HG03280 (cell line): ENCODE results near the gene NXT1.
"Not testable (repeated sequence)": the region's sequence is repeated elsewhere in the genome, so short reads cannot be mapped to it uniquely, and the experiment has no call there.

ENCODE experiments used
- ATAC-seq: cut with Tn5 transposase; IDR thresholded peaks from one replicate; pipeline ENCODE4 v1.9.1; 2021; ENCODE audit warnings: mild to moderate bottlenecking, moderate library complexity; ENCODE audit not compliant: unreplicated experiment

Gene NXT1

DNA sequence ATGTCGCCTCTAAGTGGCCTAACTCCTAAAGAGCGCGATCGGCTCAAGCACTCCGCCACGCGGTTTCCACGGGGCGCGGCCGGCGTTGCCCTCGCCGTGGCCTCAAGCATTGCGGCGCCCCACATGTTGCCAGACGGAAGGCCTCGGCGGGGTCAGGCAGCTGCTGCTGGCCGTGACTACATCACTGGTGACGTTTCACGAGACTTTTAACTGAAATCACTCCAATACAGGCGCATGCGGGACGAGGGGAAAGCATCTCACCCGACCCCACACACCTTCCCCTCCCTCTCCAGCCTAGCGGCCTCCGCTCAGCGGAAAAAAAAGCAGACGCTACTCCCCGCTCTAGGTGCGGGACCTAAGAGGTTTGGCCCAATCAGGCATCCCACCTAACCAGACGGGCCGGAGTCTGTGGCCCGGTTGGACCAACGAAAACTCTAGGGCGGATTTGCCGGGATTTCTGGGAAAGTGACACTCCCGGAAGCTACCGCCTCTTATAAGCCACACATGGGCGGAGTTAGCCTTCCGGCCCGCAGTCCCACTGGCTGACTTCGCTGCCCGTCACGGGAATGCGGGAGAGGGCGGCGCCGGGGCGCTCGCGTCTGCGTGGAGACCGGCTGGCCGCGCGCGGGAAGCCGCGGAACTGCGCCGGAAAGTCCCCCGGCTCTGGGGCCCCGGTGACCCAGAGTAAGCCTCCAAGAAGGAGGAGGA is at the start of gene NXT1:
NXT1 (plus strand) TSS at position 596 of the 708 bp plus-strand sequence. CDS start 3,251 bp downstream, outside the sequence.
- peak; percentile 85 for ATAC-seq

DNA sequence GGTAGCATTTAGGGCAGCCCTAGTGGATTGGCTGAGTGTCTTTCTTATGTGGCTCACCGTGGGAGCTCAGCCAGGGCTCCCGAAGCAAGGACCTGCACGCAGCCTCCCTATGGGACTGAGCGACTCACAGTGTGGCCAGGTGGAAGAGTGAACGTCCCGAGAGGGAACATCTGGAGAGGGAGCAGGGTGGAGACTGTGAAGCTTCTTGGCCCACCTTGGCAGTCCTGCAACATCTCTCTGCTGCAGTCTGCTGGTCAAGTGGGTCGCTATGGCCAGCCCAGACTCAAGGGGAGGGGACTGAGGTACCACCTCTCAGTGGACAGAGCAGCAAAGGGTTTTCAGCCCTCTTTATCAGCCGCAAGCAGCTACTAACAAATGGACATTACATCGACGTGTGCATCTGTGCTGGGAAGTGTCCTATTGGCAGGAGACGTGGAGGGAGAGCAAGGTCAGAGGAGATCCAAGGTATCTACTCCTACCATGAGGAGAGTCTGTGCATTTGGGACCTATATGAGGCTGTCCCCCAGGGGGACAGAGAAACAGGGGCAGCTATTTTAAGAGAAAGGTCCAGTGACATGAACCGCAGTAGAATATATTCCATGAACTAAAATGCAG is 49.0 kb upstream of the NXT1 start:
- no peak for ATAC-seq

DNA sequence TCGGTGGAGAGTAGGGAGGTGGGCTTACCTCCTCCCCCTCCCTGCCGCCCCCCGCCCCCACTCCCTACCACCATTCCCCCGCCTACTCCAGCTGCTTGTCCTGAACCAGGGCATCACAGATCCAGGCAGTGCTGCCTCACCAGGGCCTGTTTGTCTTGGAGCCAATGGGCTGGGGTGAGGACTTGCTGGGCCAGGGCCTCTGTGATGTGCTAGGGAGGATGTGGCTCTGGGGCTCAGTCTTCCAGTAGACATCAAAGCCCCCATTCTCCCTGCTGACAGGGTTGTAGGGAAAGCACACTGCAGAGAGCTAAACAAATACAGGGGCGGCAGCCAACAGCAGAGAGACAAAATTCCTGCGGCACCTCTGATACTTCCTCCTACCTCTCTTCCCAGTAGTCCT is 48.2 kb upstream of the NXT1 start:
- no peak for ATAC-seq

DNA sequence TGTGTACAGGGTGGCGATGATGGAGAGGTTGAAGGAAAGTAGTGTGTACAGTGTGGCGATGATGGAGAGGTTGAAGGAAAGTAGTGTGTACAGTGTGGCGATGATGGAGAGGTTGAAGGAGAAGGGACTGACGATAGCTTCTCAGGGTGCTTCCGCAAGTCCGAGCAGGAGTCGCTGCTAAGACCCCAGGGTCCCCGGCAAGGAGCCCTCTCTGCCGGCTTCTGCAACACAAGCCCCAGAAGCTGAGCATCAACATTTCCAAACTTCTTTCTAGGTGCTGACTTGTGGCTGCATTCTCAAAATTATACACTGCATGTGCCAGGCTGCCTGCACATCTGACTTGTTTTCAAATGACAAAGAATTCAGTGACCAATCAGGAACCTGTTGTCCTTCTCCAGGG is 47.8 kb upstream of the NXT1 start:
- no peak for ATAC-seq

DNA sequence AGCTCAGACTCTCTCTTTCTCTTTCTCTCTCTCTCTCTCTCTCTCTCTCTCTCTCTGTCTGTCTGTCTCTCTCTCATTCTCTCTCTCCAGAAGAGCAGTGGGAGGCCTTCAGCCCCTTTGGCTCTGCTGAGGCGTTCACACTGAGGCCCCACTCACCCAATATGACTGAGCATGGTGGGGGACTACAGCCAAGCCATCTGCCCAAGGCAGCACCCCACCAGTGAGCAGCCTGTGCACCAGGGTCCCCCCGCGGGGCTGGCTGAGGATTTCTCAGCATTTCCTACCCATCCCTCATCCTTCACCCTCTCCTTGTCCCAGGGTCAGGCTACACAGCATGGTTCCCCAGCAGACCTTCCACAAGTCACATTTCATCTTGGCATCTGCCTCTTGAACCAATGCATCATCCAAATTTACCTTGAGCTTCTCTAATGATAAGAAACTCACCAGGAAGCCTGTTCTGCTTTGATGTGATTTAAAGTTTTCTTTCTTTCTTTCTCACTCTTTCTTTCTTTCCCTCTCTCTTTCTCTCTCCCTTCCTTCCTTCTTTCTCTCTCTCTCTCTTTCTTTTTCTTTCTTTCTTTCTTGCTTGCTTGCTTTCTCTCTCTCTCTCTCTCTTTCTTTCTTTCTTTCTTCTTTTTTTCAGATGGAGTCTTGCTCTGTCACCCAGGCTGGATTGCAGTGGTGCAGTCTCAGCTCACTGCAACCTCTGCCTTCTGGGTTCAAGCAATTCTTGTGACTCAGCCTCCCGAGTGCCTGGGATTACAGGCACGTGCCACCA is 47.1 kb upstream of the NXT1 start:
- no peak for ATAC-seq

DNA sequence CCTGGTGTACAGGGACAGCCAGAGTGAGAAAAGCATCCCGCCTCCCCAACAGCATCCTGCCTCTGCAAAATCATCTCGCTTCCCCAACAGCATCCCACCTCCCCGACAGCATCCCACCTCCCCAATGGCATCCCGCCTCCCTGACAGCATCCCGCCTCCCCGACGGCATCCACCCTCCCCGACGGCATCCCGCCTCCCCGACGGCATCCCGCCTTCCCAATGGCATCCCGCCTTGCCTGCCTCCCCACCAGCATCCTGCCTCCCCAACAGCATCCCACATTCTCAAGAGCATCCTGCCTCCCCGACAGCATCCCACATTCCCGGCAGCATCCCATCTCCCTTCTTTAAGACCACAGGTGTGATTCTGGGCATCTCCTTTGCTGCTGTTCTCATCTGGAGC is 46.0 kb upstream of the NXT1 start:
- no peak for ATAC-seq

DNA sequence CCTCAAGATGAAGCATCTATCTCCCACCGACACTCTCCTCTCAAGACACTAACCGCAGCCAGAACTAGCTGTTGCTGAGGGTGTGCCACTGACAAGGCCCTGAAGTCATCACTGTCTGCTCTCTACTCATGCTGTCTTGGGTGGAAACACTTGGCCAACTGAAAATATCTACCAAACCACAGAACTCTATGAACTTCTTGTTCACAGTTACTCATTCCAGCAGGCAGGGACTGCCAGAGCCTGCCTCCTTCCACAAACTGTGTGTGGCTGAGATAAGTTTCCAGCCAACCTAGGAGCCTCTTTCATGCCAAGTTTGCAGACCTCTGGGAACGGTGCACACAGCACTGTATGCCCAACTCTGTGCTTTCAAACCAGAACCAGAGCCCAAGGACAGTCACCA is 45.5 kb upstream of the NXT1 start:
- ATAC-seq: no peak

DNA sequence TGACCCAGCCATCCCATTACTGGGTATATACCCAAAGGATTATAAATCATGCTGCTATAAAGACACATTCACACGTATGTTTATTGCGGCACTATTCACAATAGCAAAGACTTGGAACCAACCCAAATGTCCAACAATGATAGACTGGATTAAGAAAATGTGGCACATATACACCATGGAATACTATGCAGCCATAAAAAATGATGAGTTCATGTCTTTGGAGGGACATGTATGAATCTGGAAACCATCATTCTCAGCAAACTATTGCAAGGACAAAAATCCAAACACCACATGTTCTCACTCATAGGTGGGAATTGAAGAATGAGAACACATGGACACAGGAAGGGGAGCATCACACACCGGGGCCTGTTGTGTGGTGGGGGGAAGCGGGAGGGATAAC is 43.2 kb upstream of the NXT1 start:
- not testable (repeated sequence) for ATAC-seq

DNA sequence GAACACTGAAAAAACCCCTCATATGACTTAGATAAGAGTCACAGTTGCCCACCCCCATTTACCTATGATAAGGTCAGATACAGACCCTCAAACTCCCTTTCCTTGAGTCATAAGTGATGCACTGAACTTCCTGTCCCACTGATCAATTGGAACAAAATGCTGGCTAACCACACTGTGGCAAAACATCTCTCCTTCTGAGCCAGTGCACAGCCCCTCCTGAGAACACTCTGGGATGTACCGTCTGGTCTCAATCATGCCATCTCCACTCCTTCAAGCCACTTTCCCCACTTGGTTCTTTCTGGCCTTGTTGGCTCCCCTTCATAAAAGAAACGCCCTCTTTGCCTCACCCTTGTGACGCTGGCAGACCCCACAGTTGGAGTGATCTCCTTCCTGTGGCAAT is 42.6 kb upstream of the NXT1 start:
- ATAC-seq: no peak

DNA sequence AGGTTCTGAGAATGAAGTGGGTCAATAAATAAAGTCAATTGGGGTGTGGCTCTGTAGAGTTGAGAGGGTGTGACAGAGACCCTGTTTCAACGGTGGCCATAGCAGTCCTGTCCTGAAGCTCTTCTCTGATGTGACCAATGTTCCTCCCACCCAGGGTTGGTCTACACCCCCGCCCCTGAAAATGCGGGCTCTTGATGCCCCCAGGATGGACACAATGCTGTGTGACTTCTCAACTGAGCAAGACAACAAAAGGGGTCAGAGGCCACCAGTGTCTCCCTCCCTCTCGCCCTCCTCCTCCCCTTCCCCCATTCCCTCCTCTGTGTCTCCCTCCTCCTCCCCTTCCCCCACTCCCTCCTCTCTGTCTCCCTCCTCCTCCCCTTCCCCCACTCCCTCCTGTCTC is 41.7 kb upstream of the NXT1 start:
- ATAC-seq: no peak

DNA sequence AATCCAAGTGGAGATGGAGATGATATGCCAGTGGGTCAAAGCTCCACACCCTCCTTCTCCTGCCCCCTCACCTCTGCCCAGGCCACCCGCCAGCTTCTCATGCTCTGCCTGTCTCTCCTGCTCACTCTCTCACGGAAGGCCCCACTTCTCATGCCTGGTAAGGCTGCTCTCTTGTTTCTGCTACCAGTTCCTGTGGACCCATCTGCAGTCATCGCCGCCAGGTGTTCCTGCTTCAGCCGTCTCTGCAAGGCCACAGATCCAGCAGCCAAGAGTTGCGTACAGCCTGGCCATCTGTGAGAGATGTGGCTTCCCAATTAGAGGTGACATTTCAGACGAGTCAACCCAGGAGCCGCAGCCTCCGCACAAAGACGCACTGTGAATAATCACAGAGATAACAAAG is 40.8 kb upstream of the NXT1 start:
- ATAC-seq: no peak

DNA sequence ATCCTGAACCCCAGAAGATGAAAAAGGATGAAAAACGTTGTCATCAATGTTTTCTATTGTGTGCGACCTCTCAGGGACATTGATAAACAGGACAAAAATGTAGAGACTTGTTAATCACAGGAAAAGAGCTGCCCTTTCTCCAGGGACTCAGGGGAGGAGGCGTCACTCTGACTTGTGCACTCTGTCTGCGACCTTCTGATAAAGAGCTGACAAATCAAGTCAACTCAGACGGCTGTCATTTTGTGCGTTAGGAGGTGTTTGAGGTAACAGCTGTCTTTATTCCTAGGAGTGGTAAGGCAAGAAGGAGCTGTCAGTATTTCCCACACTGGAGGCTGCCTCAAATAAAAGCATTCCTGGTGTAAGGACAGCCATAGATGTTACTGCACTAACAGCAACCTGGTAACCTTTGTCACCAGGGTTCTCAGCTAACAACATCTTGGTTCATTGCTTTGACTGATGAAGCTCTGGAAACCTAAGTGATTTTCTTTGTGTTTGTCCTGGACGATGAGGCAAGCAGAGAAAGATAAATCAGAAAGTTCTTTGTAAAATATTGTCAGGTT is 38.6 kb upstream of the NXT1 start:
- no peak for ATAC-seq

DNA sequence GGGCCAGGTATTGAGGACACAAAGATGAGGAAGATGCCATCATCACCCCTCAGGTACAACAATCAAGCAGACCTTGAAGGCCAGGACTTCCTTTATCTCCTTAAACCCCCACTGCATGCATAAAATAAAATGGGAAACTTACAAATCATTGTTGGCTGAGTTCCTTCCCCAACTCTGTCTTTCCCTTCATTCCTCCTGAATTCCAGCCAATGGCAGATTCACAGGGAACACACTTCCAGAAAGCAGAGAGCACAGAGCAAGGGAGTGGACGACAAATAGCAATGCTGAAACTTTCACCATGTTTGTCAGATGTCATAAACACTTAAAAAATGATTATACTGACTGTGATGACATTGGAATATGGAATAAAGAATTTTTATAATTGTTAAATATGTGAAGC is 37.3 kb upstream of the NXT1 start:
- no peak for ATAC-seq

DNA sequence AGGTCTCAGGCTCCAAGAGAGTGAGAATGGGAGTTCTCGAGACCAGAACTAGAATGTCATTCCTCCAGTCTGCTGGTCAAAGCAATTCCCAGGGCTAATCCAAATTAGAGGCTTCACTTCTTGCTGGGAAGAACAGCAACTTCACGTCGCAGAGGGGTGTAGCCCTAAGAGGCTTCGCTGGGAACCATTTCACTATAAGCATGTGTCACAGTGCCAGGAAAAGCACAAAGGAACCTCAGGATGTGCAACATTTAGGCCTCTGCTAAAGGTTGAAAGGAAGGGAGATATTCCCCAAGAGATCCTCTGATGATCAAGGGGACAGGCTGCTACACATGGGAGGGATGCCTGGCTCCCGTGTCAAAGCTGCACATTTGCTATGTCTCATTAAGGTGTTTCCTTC is 35.9 kb upstream of the NXT1 start:
- no peak for ATAC-seq

DNA sequence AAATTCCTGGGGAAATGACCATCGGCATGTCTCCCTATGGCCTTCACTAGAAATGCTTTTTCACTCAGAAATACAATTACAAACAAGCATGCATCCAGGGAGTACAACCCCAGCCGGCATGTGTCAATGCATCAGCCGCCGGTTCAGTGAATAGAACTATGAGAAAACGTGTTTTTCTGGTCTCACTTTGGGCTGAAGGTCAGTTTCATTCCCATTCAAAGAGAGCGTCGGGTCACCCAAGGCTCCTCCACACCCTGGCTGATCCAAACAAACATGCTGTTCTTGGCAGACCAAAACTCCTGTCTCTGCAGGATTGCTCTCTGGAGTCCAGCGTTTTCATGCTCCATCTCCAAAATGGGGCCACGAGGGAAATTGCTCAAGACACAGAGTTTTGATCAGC is 35.5 kb upstream of the NXT1 start:
- no peak for ATAC-seq

DNA sequence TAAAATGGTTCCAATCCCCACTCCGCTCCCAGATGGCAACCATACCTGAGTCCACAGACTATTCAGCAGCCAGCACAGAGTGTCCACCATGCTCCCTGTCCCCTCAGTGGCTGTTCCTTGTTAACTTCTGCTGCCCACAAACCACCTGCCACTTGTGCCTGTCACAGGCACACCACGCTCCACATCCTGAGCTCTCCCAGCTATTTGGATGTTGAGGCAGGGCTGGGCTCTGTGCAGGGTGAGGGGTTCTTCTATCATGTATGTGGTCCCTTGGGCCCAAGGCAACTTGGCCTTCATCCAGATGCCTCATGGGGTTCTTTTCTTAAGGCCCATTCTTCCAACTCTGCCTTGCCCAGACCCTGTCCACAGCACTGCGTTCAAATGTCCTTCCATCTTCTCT is 34.0 kb upstream of the NXT1 start:
- ATAC-seq: no peak

DNA sequence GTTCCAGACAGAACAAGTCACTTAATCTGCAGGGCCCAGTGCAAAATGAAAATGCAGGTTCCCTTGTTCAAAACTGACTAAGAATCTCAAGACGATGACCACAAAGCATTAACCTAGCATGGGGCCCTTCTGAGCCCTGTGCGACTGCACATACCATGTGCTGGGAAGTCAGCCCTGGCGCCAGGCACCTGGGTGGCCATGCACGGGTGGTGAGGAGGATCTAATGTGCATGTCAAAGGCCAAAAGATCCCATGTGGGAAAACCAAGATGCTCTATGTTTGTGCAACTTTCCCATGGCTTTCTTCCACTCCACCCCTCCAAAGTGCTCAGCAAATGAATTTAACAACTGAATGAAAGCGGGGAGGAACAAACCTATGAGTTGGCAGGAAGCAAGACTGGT is 33.5 kb upstream of the NXT1 start:
- no peak for ATAC-seq

DNA sequence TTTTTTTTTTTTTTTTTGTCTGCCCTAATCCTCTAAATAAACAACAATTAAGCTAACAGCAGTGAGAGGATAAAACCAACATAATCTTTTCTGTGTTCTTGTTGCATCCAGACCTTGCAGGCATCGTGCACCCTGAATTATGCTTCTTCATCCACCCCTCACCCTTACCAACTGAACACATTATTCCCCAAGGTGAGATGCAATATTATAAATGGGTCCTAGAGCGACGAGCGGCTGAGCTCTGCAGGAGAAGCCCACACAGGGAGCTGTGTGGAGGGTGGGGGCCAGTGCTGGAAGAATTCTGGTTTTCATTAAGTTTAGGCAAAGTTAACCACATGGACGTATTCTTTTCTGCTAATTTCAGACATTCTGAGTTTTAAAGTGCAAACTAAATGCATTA is 32.2 kb upstream of the NXT1 start:
- no peak for ATAC-seq

DNA sequence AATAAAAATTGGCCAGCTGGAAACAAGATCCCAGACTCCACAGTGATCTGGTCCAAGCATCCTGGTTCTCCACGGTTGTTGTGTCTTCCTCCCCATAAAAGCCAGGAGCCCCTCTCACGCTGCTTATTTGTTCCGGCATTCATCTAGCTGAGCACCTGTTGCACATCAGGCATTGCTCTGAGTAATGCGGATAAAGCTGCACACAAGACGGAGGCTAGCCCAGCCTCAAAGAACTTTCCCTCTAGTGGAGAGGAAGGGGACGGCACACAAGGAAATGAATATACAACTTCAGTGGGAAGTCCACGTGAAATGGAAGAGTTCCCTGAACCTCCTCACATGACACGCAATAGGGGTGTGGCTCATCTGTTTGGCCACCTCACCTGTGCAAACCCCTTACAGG is 30.3 kb upstream of the NXT1 start:
- no peak for ATAC-seq

DNA sequence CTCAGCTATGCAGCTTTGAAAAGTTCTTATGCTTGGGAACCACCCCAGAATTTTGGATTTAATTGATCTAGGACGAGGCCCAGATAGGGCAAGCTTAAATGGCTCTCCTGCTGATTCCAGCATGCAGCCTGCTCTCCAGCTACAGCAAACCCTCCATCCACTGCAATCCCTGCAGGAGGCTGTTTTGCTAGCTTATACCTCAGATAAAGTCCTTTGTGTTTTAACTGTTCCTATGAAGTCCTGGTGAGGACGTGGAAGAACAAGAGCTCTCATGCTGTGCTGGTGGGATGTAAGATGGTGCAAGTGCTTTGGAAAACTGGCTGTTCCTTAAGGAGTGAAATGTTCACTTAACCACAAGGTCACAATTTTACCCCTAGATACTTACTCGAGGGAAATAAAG is 25.5 kb upstream of the NXT1 start:
- no peak for ATAC-seq

DNA sequence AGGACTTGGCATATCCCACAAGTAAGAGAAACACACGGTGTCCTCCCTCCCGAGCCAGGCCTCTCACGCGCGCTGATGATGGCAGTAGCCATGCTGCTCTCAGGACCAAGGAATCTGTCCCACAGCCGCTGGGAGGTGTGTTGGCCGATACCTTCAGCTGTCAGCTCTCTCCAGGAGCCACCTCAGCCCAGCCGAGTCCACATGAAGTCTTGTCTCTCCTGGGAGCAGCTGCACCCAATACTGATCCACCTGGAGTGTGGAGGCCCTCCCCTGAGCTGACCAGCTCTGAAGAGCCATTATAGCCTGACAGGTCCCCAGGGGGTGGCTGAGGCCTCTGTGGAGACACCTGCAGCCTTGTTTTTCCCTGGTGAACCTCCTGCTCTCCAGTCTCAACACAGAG is 23.8 kb upstream of the NXT1 start:
- no peak for ATAC-seq
